ENCODE measurements around the gene THTPA. TPM values are rescaled to one million over a fixed set of nuclear protein-coding genes. Genes with fewer than 3 reads are reported as not detected.

Gene THTPA
- total and polyA plus RNA-seq, 2 of the 13 experiments (the other 11 are each of a cell fraction or from before 2014, with no cell fraction given), result 7.4 to 8.7 TPM

- TF ChIP-seq HNF4G (IDR thresholded peaks at IDR 0.05; ENCODE audit: borderline replicate concordance, low read depth, low read length), result no peak
- TF ChIP-seq HNF4G (CRISPR knock-in tag; IDR thresholded peaks at IDR 0.05; ENCODE audit: borderline replicate concordance, low read depth), result 0 out of 2 replicates have a peak, but pooled peaks have one; percentile 38
- TF ChIP-seq PITX1 (CRISPR knock-in tag; IDR thresholded peaks at IDR 0.05), result peak; percentile 11; the same call in 1 of the 2 replicates
- peak; percentile 92; the same call in 1 of the 2 replicates for TF ChIP-seq ZFYVE20 (CRISPR knock-in tag; IDR thresholded peaks at IDR 0.05; ENCODE audit: borderline replicate concordance, low read depth)
- no peak for TF ChIP-seq ZNF468 (CRISPR knock-in tag; IDR thresholded peaks at IDR 0.05)
- 0 out of 2 replicates have a peak, but pooled peaks have one; percentile 13 for TF ChIP-seq KDM5B (CRISPR knock-in tag; IDR thresholded peaks at IDR 0.05; ENCODE audit: borderline replicate concordance)
- no peak for TF ChIP-seq KDM6A (CRISPR knock-in tag; IDR thresholded peaks at IDR 0.05; ENCODE audit: low read depth)
- TF ChIP-seq ZNF10 (CRISPR knock-in tag; IDR thresholded peaks at IDR 0.05; ENCODE audit: borderline replicate concordance, low read depth), result 0 out of 2 replicates have a peak, but pooled peaks have one; percentile 31
- TF ChIP-seq MXD1 (CRISPR knock-in tag; IDR thresholded peaks at IDR 0.05), result peak; percentile 48; the same call in 1 of the 2 replicates
- TF ChIP-seq MEIS2 (CRISPR knock-in tag; IDR thresholded peaks at IDR 0.05), result no peak
- TF ChIP-seq SPEN (CRISPR knock-in tag; IDR thresholded peaks at IDR 0.05; ENCODE audit: low read depth), result no peak
- no peak; the same call in 1 of the 2 replicates for TF ChIP-seq ZMYM3 (CRISPR knock-in tag; IDR thresholded peaks at IDR 0.05)
- TF ChIP-seq MAF1 (CRISPR knock-in tag; IDR thresholded peaks at IDR 0.05; ENCODE audit: borderline replicate concordance), result no peak
- TF ChIP-seq ZNF576 (CRISPR knock-in tag; IDR thresholded peaks at IDR 0.05), result 0 out of 2 replicates have a peak, but pooled peaks have one; percentile 19
- TF ChIP-seq ZNF124 (CRISPR knock-in tag; IDR thresholded peaks at IDR 0.05), result no peak
- no peak for TF ChIP-seq MBNL3 (CRISPR knock-in tag; conservative IDR thresholded peaks at IDR 0.05)
- TF ChIP-seq GATAD1 (CRISPR knock-in tag; IDR thresholded peaks at IDR 0.05), result no peak
- no peak for TF ChIP-seq MAZ (IDR thresholded peaks at IDR 0.05; ENCODE audit: borderline replicate concordance, low read depth, low read length)
- TF ChIP-seq MAZ (CRISPR knock-in tag; IDR thresholded peaks at IDR 0.05; ENCODE audit: low read depth), result no peak
- no peak for TF ChIP-seq DZIP1 (CRISPR knock-in tag; IDR thresholded peaks at IDR 0.05)
- no peak for TF ChIP-seq ZBTB43 (CRISPR knock-in tag; conservative IDR thresholded peaks at IDR 0.05)
- TF ChIP-seq RNF219 (CRISPR knock-in tag; IDR thresholded peaks at IDR 0.05), result no peak
- TF ChIP-seq ZNF883 (CRISPR knock-in tag; IDR thresholded peaks at IDR 0.05; ENCODE audit: not compliant biosample characterization), result peak; percentile 72
These were observed 14.9 kb downstream of the THTPA start (continued) for GRCh38 chr14:23570806-23571483.

Data from HepG2 (cell line).